Neural cell (in vitro differentiated cells): ENCODE measurements around the gene BCL2A1. TPM values are rescaled to one million over a fixed set of nuclear protein-coding genes. Genes with fewer than 3 reads are reported as not detected.
"Not testable (repeated sequence)": the region's sequence is repeated elsewhere in the genome, so short reads cannot be mapped to it uniquely, and the experiment has no call there.

Experiments
- H2AFZ ChIP-seq: fragments of 200-600, 300-800 bp; sonication (generic), shearing (Covaris generic); 2 replicates; pipeline ENCODE4 v1.6.0; 2014; ENCODE audit warnings: low read depth, mild to moderate bottlenecking, antibody characterized with exemption, low read length, moderate library complexity
- H3F3A ChIP-seq: fragments of 200-600 bp; shearing (Covaris generic); 2 replicates; pipeline ENCODE4 v1.6.1; 2016; ENCODE audit warnings: mild to moderate bottlenecking, moderate library complexity, mixed read lengths, antibody characterized with exemption, low read length; ENCODE audit not compliant: insufficient read depth, poor library complexity, severe bottlenecking
- H3K27ac ChIP-seq: fragments of 200-600, 300-800 bp; sonication (generic), shearing (Covaris generic); 2 replicates; pipeline ENCODE4 v1.5.1; 2014; ENCODE audit warnings: mild to moderate bottlenecking, low read length, moderate library complexity
- H3K27me3 ChIP-seq: fragments of 300-800, 200-600 bp; sonication (generic), shearing (Covaris generic); 2 replicates; pipeline ENCODE4 v1.6.0; 2014; ENCODE audit warnings: mild to moderate bottlenecking, low read depth, low read length, moderate library complexity; ENCODE audit not compliant: insufficient read depth
- H3K36me3 ChIP-seq: fragments of 300-800, 200-600 bp; sonication (generic), shearing (Covaris generic); 2 replicates; pipeline ENCODE4 v1.5.1; 2014; ENCODE audit warnings: mild to moderate bottlenecking, antibody characterized with exemption, low read length, moderate library complexity; ENCODE audit not compliant: insufficient read depth
- H3K4me2 ChIP-seq: fragments of 300-800, 200-600 bp; sonication (generic), shearing (Covaris generic); 2 replicates; pipeline ENCODE4 v1.6.0; 2014; ENCODE audit warnings: mild to moderate bottlenecking, low read length
- H3K4me3 ChIP-seq: fragments of 300-800, 200-600 bp; sonication (generic), shearing (Covaris generic); 2 replicates; pipeline ENCODE4 v1.5.1; 2014; ENCODE audit warnings: mild to moderate bottlenecking, low read length, moderate library complexity
- H3K79me2 ChIP-seq: fragments of 200-600 bp; shearing (Covaris generic); replicated peaks from 2 replicates; pipeline ENCODE4 v1.6.0; 2014; ENCODE audit warnings: mild to moderate bottlenecking, low read length, moderate library complexity; ENCODE audit not compliant: insufficient read depth
- H3K9ac ChIP-seq: fragments of 300-800, 200-600 bp; sonication (generic), shearing (Covaris generic); 2 replicates; pipeline ENCODE4 v1.6.1; 2016; ENCODE audit warnings: mild to moderate bottlenecking, low read length, mixed read lengths
- H3K9me2 ChIP-seq: fragments of 200-600 bp; shearing (Covaris generic); 2 replicates; pipeline ENCODE4 v1.6.1; 2016; ENCODE audit warnings: mild to moderate bottlenecking, low read length, mixed read lengths; ENCODE audit not compliant: insufficient read depth
- H3K9me3 ChIP-seq: fragments of 200-600, 300-800 bp; sonication (generic), shearing (Covaris generic); 2 replicates; pipeline ENCODE4 v1.6.1; 2016; ENCODE audit warnings: mild to moderate bottlenecking, mixed run types, low read length, moderate library complexity, mixed read lengths
- H4K20me1 ChIP-seq: fragments of 200-600 bp; shearing (Covaris generic); 2 replicates; pipeline ENCODE4 v1.6.1; 2016; ENCODE audit warnings: mild to moderate bottlenecking, mixed run types; ENCODE audit not compliant: insufficient read depth
- CTCF ChIP-seq: fragments of 450-650 bp; IDR thresholded peaks from 2 replicates; pipeline ENCODE4 v1.5.1; 2014; ENCODE audit warnings: antibody characterized with exemption, mild to moderate bottlenecking, moderate library complexity; ENCODE audit not compliant: poor library complexity, severe bottlenecking
- EP300 ChIP-seq: fragments of 450-650 bp; conservative IDR thresholded peaks from 2 replicates; pipeline ENCODE4 v1.6.1; 2014; ENCODE audit warnings: antibody characterized with exemption, mild to moderate bottlenecking, moderate library complexity; ENCODE audit not compliant: poor library complexity, severe bottlenecking
- EZH2 ChIP-seq: fragments of 200-600, 300-800 bp; shearing (Covaris generic), sonication (generic); IDR thresholded peaks from 2 replicates; pipeline ENCODE4 v1.6.1; 2014; ENCODE audit warnings: antibody characterized with exemption, low read length, borderline replicate concordance, mild to moderate bottlenecking; ENCODE audit not compliant: insufficient read depth, poor library complexity, severe bottlenecking
- MXI1 ChIP-seq: fragments of 450-650 bp; conservative IDR thresholded peaks from 2 replicates; pipeline ENCODE4 v1.6.1; 2014; ENCODE audit warnings: antibody characterized with exemption, mild to moderate bottlenecking; ENCODE audit not compliant: poor library complexity, severe bottlenecking
- POLR2AphosphoS5 ChIP-seq: IDR thresholded peaks from 2 replicates; pipeline ENCODE4 v1.6.1; 2012
- RAD21 ChIP-seq: fragments of 450-650 bp; conservative IDR thresholded peaks from 2 replicates; pipeline ENCODE4 v1.6.1; 2014; ENCODE audit warnings: antibody characterized with exemption, mild to moderate bottlenecking, moderate library complexity
- REST ChIP-seq: IDR thresholded peaks from 2 replicates; pipeline ENCODE4 v1.6.1; 2012; ENCODE audit warnings: borderline replicate concordance
- SMC3 ChIP-seq: fragments of 450-650 bp; conservative IDR thresholded peaks from 2 replicates; pipeline ENCODE4 v1.6.1; 2014; ENCODE audit warnings: antibody characterized with exemption, mild to moderate bottlenecking, moderate library complexity; ENCODE audit not compliant: poor library complexity
- TAF1 ChIP-seq: IDR thresholded peaks from 2 replicates; pipeline ENCODE4 v1.6.1; 2012; ENCODE audit warnings: low read depth
- polyA plus RNA-seq: library from polyadenylated mRNA; depleted of rRNA; stranded (reverse); fragments of >200 nt; gene quantifications from 2 replicates; pipeline ENCODE4 v1.2.3, GENCODE V29; 2014

The BCL2A1 gene
- polyA plus RNA-seq, 1 donor from 2014 or later: not detected

- no peaks in the 10 kb centered on the region for H3K79me2 ChIP-seq
- no peaks in the 10 kb centered on the region for H3K9me2 ChIP-seq
- no peak overlapping the region for H3K4me3 ChIP-seq
- H3K36me3 ChIP-seq: no peaks in the 10 kb centered on the region
- H3K9ac ChIP-seq: no peak overlapping the region
- no peak overlapping the region for H2AFZ ChIP-seq
- TF ChIP-seq RAD21: no peak
- TF ChIP-seq POLR2AphosphoS5: no peak
- no peak for TF ChIP-seq EP300
- no peak for TF ChIP-seq TAF1
- TF ChIP-seq EZH2: no peak
- TF ChIP-seq MXI1: no peak
- TF ChIP-seq CTCF: no peak
- H3F3A ChIP-seq: no peaks in the 10 kb centered on the region
- no peaks in the 10 kb centered on the region for H4K20me1 ChIP-seq
- no peak overlapping the region for H3K4me2 ChIP-seq
- no peaks in the 10 kb centered on the region for H3K9me3 ChIP-seq
- H3K27ac ChIP-seq: no peak overlapping the region
- H3K27me3 ChIP-seq: no peaks in the 10 kb centered on the region
These were observed 5.0 kb downstream of the BCL2A1 start for GRCh38 chr15:79965846-79966630.

- Histone ChIP-seq H3K9me2 (no peaks in the 10 kb centered on the region), H2AFZ (no peak overlapping the region), H3F3A (no peaks in the 10 kb centered on the region), H3K27me3 (no peaks in the 10 kb centered on the region), H3K4me2 (no peak overlapping the region), H3K4me3 (no peak overlapping the region), H3K9me3 (no peaks in the 10 kb centered on the region), H4K20me1 (no peaks in the 10 kb centered on the region), H3K27ac (no peak overlapping the region), H3K36me3 (no peaks in the 10 kb centered on the region), H3K9ac (no peak overlapping the region), H3K79me2 (no peaks in the 10 kb centered on the region)
- TF ChIP-seq REST: no peak
- no peak for TF ChIP-seq MXI1
- TF ChIP-seq EZH2: no peak
- TF ChIP-seq RAD21: no peak
- TF ChIP-seq TAF1: no peak
- no peak for TF ChIP-seq POLR2AphosphoS5
- no peak for TF ChIP-seq EP300
- TF ChIP-seq CTCF: no peak
- TF ChIP-seq SMC3: no peak
These were observed 6.7 kb downstream of the BCL2A1 start for GRCh38 chr15:79964232-79964805.

GRCh38 chr15:79962921-79963320 is 8.1 kb downstream of the BCL2A1 start:
- not testable (repeated sequence) for H3K9me2 ChIP-seq, H3K9me3 ChIP-seq, H3K9ac ChIP-seq, H3K4me2 ChIP-seq, H3K27me3 ChIP-seq, H2AFZ ChIP-seq, H3K79me2 ChIP-seq, H3K36me3 ChIP-seq, H4K20me1 ChIP-seq, H3F3A ChIP-seq, H3K27ac ChIP-seq, H3K4me3 ChIP-seq
